Ishikawa (cell line): ENCODE results near the gene RNF6.

Source experiments
- CEBPB ChIP-seq: IDR thresholded peaks from 2 replicates; pipeline ENCODE4 v1.6.1; 2012
- CREB1 ChIP-seq: IDR thresholded peaks from 2 replicates; pipeline ENCODE4 v1.6.1; 2012; ENCODE audit warnings: low read depth
- EGR1 ChIP-seq: IDR thresholded peaks from 2 replicates; pipeline ENCODE4 v1.6.1; 2012
- EP300 ChIP-seq: IDR thresholded peaks from 2 replicates; pipeline ENCODE4 v1.6.1; 2012; ENCODE audit warnings: borderline replicate concordance
- FOXM1 ChIP-seq: IDR thresholded peaks from 2 replicates; pipeline ENCODE4 v1.6.1; 2012; ENCODE audit warnings: low read depth, borderline replicate concordance
- NFIC ChIP-seq: IDR thresholded peaks from 2 replicates; pipeline ENCODE4 v1.6.1; 2012
- RAD21 ChIP-seq: IDR thresholded peaks from 2 replicates; pipeline ENCODE4 v1.6.1; 2012; ENCODE audit warnings: low read depth
- TAF1 ChIP-seq: IDR thresholded peaks from 2 replicates; pipeline ENCODE4 v1.6.1; 2012; ENCODE audit warnings: low read depth, mild to moderate bottlenecking
- TCF12 ChIP-seq: IDR thresholded peaks from 2 replicates; pipeline ENCODE4 v1.6.1; 2012; ENCODE audit warnings: low read depth
- TEAD4 ChIP-seq: IDR thresholded peaks from 2 replicates; pipeline ENCODE4 v1.6.1; 2012
- USF1 ChIP-seq: IDR thresholded peaks from 2 replicates; pipeline ENCODE4 v1.6.1; 2012
- YY1 ChIP-seq: IDR thresholded peaks from 2 replicates; pipeline ENCODE4 v1.6.1; 2012; ENCODE audit warnings: low read depth
- ZBTB7A ChIP-seq: IDR thresholded peaks from 2 replicates; pipeline ENCODE4 v1.6.1; 2012; ENCODE audit warnings: low read depth
- TF ChIP-seq, protein P1 (sequence below): IDR thresholded peaks from 2 replicates; pipeline ENCODE4 v1.6.1; 2012
- TF ChIP-seq, protein P2 (sequence below): IDR thresholded peaks from 2 replicates; pipeline ENCODE4 v1.6.1; 2012; ENCODE audit warnings: low read depth, mild to moderate bottlenecking

RNF6 gene

DNA sequence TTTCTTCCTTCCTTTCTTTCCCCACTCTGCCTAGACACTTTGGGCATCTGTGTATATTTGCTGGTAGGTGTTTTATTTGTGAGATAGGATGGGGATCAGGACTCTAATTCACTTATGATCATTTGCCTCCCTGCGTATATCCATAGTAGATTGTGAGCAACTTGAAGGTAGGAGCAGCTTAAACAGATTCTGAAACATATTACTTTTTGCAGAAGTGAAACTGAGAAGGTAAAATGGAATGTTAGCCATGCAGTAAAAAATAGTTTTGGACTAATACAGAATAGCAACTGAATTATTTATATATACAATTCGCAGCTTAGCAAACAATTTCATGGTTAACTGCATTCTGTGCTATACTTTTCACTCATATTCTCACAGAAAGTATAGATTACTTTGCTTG, 38.7 kb downstream of the RNF6 start:
- TF ChIP-seq USF1 = no peak
- no peak for TF ChIP-seq CREB1
- no peak for TF ChIP-seq RAD21
- TF ChIP-seq, protein P1, sequence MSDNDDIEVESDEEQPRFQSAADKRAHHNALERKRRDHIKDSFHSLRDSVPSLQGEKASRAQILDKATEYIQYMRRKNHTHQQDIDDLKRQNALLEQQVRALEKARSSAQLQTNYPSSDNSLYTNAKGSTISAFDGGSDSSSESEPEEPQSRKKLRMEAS = no peak
- no peak for TF ChIP-seq TEAD4
- TF ChIP-seq FOXM1 = no peak

DNA sequence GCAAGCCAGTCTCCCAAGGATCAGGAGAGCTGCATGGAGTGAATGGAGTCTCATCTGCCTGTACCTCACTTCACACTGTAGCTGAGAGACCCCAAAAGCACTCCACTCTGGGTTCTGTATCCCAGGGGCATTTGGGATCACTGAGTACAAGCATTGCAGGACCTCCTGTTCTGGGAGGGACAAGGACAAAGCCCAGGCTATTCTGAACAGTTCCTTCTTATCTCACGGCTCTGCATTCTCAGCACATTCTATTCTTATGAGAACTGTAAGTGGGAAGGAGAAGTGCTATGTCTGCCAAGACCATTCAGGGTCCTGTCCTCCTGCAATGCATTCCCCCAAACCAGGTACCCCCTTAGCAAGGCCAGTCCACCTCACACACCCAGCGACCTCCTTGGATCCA, 42.8 kb downstream of the RNF6 start:
- TF ChIP-seq TCF12 = no peak
- no peak for TF ChIP-seq USF1
- TF ChIP-seq NFIC = no peak
- TF ChIP-seq, protein P1 = no peak
- TF ChIP-seq RAD21 = no peak
- no peak for TF ChIP-seq EGR1
- TF ChIP-seq, protein P2, sequence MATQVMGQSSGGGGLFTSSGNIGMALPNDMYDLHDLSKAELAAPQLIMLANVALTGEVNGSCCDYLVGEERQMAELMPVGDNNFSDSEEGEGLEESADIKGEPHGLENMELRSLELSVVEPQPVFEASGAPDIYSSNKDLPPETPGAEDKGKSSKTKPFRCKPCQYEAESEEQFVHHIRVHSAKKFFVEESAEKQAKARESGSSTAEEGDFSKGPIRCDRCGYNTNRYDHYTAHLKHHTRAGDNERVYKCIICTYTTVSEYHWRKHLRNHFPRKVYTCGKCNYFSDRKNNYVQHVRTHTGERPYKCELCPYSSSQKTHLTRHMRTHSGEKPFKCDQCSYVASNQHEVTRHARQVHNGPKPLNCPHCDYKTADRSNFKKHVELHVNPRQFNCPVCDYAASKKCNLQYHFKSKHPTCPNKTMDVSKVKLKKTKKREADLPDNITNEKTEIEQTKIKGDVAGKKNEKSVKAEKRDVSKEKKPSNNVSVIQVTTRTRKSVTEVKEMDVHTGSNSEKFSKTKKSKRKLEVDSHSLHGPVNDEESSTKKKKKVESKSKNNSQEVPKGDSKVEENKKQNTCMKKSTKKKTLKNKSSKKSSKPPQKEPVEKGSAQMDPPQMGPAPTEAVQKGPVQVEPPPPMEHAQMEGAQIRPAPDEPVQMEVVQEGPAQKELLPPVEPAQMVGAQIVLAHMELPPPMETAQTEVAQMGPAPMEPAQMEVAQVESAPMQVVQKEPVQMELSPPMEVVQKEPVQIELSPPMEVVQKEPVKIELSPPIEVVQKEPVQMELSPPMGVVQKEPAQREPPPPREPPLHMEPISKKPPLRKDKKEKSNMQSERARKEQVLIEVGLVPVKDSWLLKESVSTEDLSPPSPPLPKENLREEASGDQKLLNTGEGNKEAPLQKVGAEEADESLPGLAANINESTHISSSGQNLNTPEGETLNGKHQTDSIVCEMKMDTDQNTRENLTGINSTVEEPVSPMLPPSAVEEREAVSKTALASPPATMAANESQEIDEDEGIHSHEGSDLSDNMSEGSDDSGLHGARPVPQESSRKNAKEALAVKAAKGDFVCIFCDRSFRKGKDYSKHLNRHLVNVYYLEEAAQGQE = no peak
- no peak for TF ChIP-seq FOXM1
- no peak for TF ChIP-seq TEAD4
- no peak for TF ChIP-seq ZBTB7A
- TF ChIP-seq CREB1 = no peak
- TF ChIP-seq YY1 = no peak
- no peak for TF ChIP-seq TAF1
- TF ChIP-seq EP300 = no peak
- no peak for TF ChIP-seq CEBPB

GRCh38 chr13:26168835-26169234, 53.3 kb downstream of the RNF6 start:
- no peak for TF ChIP-seq FOXM1
- no peak for TF ChIP-seq ZBTB7A
- TF ChIP-seq, protein P1 = no peak
- no peak for TF ChIP-seq TCF12
- no peak for TF ChIP-seq TAF1
- TF ChIP-seq CEBPB = no peak
- TF ChIP-seq CREB1 = no peak
- TF ChIP-seq, protein P2 = no peak
- TF ChIP-seq YY1 = no peak

DNA sequence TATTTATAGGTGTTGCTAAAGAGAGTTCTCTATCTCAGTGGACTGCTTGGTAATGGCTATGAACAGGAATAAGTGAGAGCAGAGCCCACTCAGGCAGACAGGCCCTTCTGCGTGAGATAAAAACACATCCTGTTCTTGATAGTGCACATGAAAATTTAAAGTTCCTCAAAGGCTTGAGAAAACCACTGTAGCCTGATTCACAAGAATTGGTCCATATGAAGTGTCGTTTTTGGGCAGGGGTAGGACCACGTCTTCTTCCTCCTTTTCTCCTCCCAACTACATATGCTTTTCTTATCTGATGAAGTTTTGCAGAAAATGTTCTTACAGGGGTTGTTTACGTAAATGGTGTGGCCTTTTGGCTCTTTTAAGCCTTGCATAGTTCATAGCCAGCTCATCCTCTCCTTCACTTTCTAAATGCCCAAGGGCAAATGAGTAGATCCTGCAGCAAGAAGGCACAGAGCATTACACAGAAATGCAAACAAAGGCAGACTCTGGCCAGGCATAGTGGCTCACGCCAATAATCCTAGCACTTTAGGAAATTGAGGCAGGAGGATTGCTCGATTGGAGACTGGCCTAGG, 53.8 kb downstream of the RNF6 start:
- TF ChIP-seq NFIC (no peak), CREB1 (no peak), ZBTB7A (no peak), YY1 (no peak), USF1 (no peak), EP300 (no peak), FOXM1 (no peak)
- TF ChIP-seq, protein P2 = no peak
- TF ChIP-seq, protein P1 = no peak
